Caco-2 (cell line): Measurements from ENCODE around the gene ELMO1. TPM values are rescaled to one million over a fixed set of nuclear protein-coding genes. Genes with fewer than 3 reads are reported as not detected.

ENCODE experiments used
- BruUV-seq: library from RNA; stranded (reverse); fragments of 400-500 nt; replicated peaks from 2 replicates; lab custom pipeline; 2021; lab: Mats Ljungman, UMichigan
- CTCF ChIA-PET: fragments of 300-600 bp; sonication (Branson Sonifier 250); formaldehyde crosslinking; loops from one replicate; lab custom pipeline; 2022; ENCODE audit warnings: antibody characterized with exemption; lab: Charles Lee
- POLR2A ChIA-PET: fragments of 300-600 bp; sonication (Branson Sonifier 250); formaldehyde crosslinking; loops from one replicate; lab custom pipeline; 2022; ENCODE audit warnings: antibody characterized with exemption; lab: Charles Lee
- DNase-seq, 2 experiments: peaks; one replicate each; pipeline versions ENCODE4 v3.0.0 to v3.0.0-alpha.2; 2020 to 2022
- H3K27me3 ChIP-seq: replicated peaks from 2 replicates; pipeline ENCODE4 v1.6.0; 2011; ENCODE audit warnings: low read length; ENCODE audit not compliant: control insufficient read depth, insufficient read depth
- H3K36me3 ChIP-seq: 2 replicates; pipeline ENCODE4 v1.5.1; 2011; ENCODE audit warnings: low read length; ENCODE audit not compliant: control insufficient read depth, insufficient read depth
- H3K4me1 ChIP-seq: fragments of 250-450 bp; sonication (Bioruptor Pico); 2 replicates; pipeline ENCODE4 v1.5.1; 2020; ENCODE audit warnings: mild to moderate bottlenecking
- H3K4me3 ChIP-seq: 2 replicates; pipeline ENCODE4 v1.5.1; 2011; ENCODE audit warnings: low read depth, mild to moderate bottlenecking, control low read depth, low read length
- H3K9me3 ChIP-seq: fragments of 250-450 bp; sonication (Bioruptor Pico); 2 replicates; pipeline ENCODE4 v1.5.1; 2020; ENCODE audit warnings: mild to moderate bottlenecking, moderate library complexity
- H3K27ac Mint-ChIP-seq: one replicate; pipeline ENCODE4 v1.8.0; 2022; ENCODE audit warnings: mixed read lengths; ENCODE audit not compliant: unreplicated experiment
- H3K27me3 Mint-ChIP-seq: one replicate; pipeline ENCODE4 v1.8.0; 2022; ENCODE audit warnings: mixed read lengths; ENCODE audit not compliant: insufficient read depth, unreplicated experiment
- H3K36me3 Mint-ChIP-seq: one replicate; pipeline ENCODE4 v1.8.0; 2022; ENCODE audit warnings: mild to moderate bottlenecking, mixed read lengths; ENCODE audit not compliant: insufficient read depth, unreplicated experiment
- H3K4me1 Mint-ChIP-seq: one replicate; pipeline ENCODE4 v1.8.0; 2022; ENCODE audit warnings: low read depth, mixed read lengths; ENCODE audit not compliant: unreplicated experiment
- H3K4me3 Mint-ChIP-seq: one replicate; pipeline ENCODE4 v1.8.0; 2022; ENCODE audit warnings: mild to moderate bottlenecking, moderate library complexity, mixed read lengths; ENCODE audit not compliant: unreplicated experiment
- H3K9me3 Mint-ChIP-seq: one replicate; pipeline ENCODE4 v1.8.0; 2022; ENCODE audit warnings: mixed read lengths; ENCODE audit not compliant: unreplicated experiment
- CTCF ChIP-seq, 2 experiments: fragments of 200-600 bp in 1 of 2; IDR thresholded peaks; 1 replicate in 1 of 2; 2 replicates in 1 of 2; pipeline versions ENCODE4 v1.5.1 to v1.8.0; 2011 to 2022; ENCODE audit warnings: antibody characterized with exemption in 1 of 2, control low read depth in 1 of 2, inconsistent platforms in 1 of 2, low read depth in 1 of 2, low read length in 1 of 2, mild to moderate bottlenecking in 1 of 2, moderate library complexity in 1 of 2; ENCODE audit not compliant: insufficient read depth in 1 of 2, severe bottlenecking in 1 of 2, unreplicated experiment in 1 of 2
- intact Hi-C: fragments of 100-400 bp; cut with micrococcal nuclease; formaldehyde crosslinking; loops from one replicate; pipeline ENCODE4 v1.10.0; 2022; ENCODE audit not compliant: unreplicated experiment
- total RNA-seq: library from RNA; stranded (reverse); gene quantifications from 2 replicates; pipeline ENCODE4 v1.2.3, GENCODE V29; 2022

ELMO1 gene
- total RNA-seq, 1 experiment from 2014 or later = 0.14 TPM

DNA sequence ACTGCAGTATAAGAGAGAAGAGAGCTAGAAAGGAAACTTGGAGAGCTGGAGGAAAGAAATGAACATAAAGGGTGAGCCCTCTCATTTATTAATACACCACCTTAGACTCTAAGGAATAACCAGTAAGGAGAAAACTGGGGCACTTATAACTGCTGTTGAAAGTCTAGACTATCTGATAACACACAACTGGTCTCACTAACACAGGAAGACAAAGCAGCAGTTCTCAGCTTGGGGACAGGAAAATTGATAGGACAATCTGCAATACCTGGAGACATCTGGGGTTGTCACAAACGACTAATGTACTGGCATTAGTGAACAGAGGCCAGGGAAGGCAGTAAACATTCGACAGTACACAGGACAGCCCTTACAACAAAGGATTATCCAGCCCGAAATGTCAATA, 6.8 kb downstream of the ELMO1 start:
- Histone ChIP-seq H3K9me3 (no peaks in the 10 kb centered on the region), H3K4me3 (no peak overlapping the region), H3K27me3 (no peaks in the 10 kb centered on the region), H3K4me1 (no peaks in the 10 kb centered on the region), H3K36me3 (no peaks in the 10 kb centered on the region)
- DNase-seq = no peak
- Mint-ChIP-seq H3K27me3 (peaks cover 12% of the 10 kb centered on the region), H3K4me3 (no peak overlapping the region), H3K27ac (no peak overlapping the region), H3K9me3 (no peaks in the 10 kb centered on the region), H3K4me1 (no peaks in the 10 kb centered on the region), H3K36me3 (no peaks in the 10 kb centered on the region)
- intact Hi-C loops = no loop called here
- POLR2A ChIA-PET = no interaction called here
- CTCF ChIA-PET = no interaction called here
- no TSS peak for BruUV-seq
- TF ChIP-seq CTCF (IDR thresholded peaks at IDR 0.05; ENCODE audit: insufficient read depth in 1 of 2, low read depth in 1 of 2, low read length in 1 of 2, severe bottlenecking in 1 of 2, unreplicated experiment in 1 of 2) = no peak

DNA sequence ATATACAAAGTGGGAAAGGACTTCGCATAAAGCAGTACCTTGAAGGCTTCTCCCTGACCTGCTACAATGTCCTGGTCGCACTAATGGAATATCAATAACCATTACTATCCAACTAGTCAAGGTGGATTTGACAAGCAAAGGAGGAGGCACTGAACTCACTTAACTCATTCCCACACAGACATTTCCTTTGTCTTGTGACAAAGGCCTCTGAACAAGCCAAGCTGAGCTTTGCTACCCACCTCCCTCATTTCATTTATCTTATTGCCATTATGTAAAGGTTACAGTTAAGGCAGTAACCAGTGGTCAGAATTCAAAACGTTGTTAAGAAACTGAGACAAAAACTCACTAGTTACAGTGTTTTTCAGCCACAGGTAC, 7.3 kb downstream of the ELMO1 start:
- CTCF ChIA-PET = no interaction called here
- H3K27ac Mint-ChIP-seq = no peak overlapping the region

GRCh38 chr7:37440738-37441385, 7.8 kb downstream of the ELMO1 start:
- H3K4me1 Mint-ChIP-seq = no peaks in the 10 kb centered on the region
- Histone ChIP-seq H3K9me3 (no peaks in the 10 kb centered on the region), H3K27me3 (no peaks in the 10 kb centered on the region), H3K4me3 (no peak overlapping the region), H3K4me1 (no peaks in the 10 kb centered on the region), H3K36me3 (no peaks in the 10 kb centered on the region)
- H3K4me3 Mint-ChIP-seq = no peak overlapping the region
- no peak for DNase-seq
- intact Hi-C loops = no loop called here
- no TSS peak for BruUV-seq
- no peaks in the 10 kb centered on the region for H3K36me3 Mint-ChIP-seq
- ChIA-PET POLR2A (no interaction called here), CTCF (no interaction called here)
- peaks cover 12% of the 10 kb centered on the region for H3K27me3 Mint-ChIP-seq
- no peaks in the 10 kb centered on the region for H3K9me3 Mint-ChIP-seq
- no peak overlapping the region for H3K27ac Mint-ChIP-seq
- TF ChIP-seq CTCF (IDR thresholded peaks at IDR 0.05; ENCODE audit: insufficient read depth in 1 of 2, low read depth in 1 of 2, low read length in 1 of 2, severe bottlenecking in 1 of 2, unreplicated experiment in 1 of 2) = no peak

More for the DNA sequence above, 7.3 kb downstream of the ELMO1 start:
- intact Hi-C loops = no loop called here
- Mint-ChIP-seq H3K4me1 (no peaks in the 10 kb centered on the region), H3K4me3 (no peak overlapping the region), H3K9me3 (no peaks in the 10 kb centered on the region), H3K36me3 (no peaks in the 10 kb centered on the region), H3K27me3 (peaks cover 12% of the 10 kb centered on the region)
- BruUV-seq = no TSS peak
- no peak for TF ChIP-seq CTCF (IDR thresholded peaks at IDR 0.05; ENCODE audit: insufficient read depth in 1 of 2, low read depth in 1 of 2, low read length in 1 of 2, severe bottlenecking in 1 of 2, unreplicated experiment in 1 of 2)
- DNase-seq = no peak
- POLR2A ChIA-PET = no interaction called here
- no peaks in the 10 kb centered on the region for H3K9me3 ChIP-seq
- H3K4me3 ChIP-seq = no peak overlapping the region
- no peaks in the 10 kb centered on the region for H3K27me3 ChIP-seq
- H3K36me3 ChIP-seq = no peaks in the 10 kb centered on the region
- H3K4me1 ChIP-seq = no peaks in the 10 kb centered on the region
